ENCODE results near the gene NEB. TPM values are rescaled to one million over a fixed set of nuclear protein-coding genes. Genes with fewer than 3 reads are reported as not detected.
"Not testable (repeated sequence)": the region's sequence is repeated elsewhere in the genome, so short reads cannot be mapped to it uniquely, and the experiment has no call there.

NEB gene
- total RNA-seq, 3 donors from 2014 or later = 2.0 to 2.8 (median 2.6) TPM

DNA sequence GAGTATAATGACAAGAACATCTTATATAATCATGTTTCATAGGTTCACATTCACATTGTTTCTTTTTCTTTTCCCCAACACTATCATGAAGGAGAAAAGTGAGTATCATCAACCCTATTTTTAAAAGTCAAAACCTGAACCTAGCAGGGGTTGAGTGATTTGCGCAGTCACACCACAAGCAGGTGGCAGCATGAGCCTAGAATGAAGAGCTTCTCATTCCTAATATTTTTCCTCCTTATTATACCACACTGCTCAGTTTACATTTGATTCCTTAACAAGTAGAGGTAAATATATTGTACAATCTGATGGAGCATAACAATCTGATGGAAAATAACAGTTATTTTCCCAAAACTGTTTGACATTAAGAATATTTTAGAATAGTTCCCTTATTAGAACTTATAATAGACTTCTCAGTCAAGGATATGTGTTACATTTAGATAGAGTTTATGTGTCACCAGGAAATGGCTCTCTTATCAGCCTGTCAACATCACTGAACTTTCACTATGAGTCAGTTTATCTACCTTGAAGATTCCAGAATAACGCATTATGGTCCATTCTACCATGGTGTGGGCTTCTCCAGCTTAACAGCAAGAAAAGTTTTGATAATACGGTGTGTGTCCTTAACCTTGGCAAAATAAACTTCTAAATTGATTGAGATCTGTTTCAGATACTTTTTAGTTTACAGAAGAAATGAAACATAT is 119.5 kb downstream of the NEB start:
- Histone ChIP-seq H3K4me1 (no peaks in the 10 kb centered on the region), H3K36me3 (no peaks in the 10 kb centered on the region), H3K27me3 (no peaks in the 10 kb centered on the region), H3K27ac (no peak overlapping the region), H3K4me3 (no peak overlapping the region), H3K9me3 (no peaks in the 10 kb centered on the region)
- no peak for DNase-seq (ENCODE audit: low spot score in 2 of 2)
- TF ChIP-seq, protein P1, sequence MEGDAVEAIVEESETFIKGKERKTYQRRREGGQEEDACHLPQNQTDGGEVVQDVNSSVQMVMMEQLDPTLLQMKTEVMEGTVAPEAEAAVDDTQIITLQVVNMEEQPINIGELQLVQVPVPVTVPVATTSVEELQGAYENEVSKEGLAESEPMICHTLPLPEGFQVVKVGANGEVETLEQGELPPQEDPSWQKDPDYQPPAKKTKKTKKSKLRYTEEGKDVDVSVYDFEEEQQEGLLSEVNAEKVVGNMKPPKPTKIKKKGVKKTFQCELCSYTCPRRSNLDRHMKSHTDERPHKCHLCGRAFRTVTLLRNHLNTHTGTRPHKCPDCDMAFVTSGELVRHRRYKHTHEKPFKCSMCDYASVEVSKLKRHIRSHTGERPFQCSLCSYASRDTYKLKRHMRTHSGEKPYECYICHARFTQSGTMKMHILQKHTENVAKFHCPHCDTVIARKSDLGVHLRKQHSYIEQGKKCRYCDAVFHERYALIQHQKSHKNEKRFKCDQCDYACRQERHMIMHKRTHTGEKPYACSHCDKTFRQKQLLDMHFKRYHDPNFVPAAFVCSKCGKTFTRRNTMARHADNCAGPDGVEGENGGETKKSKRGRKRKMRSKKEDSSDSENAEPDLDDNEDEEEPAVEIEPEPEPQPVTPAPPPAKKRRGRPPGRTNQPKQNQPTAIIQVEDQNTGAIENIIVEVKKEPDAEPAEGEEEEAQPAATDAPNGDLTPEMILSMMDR (IDR thresholded peaks at IDR 0.05) = no peak
- TF ChIP-seq POLR2AphosphoS5 (IDR thresholded peaks at IDR 0.05) (no peak), POLR2A (IDR thresholded peaks at IDR 0.05) (no peak)
- intact Hi-C loops (cut with DNase I; ENCODE audit: low total_unique reads) = no loop called here

DNA sequence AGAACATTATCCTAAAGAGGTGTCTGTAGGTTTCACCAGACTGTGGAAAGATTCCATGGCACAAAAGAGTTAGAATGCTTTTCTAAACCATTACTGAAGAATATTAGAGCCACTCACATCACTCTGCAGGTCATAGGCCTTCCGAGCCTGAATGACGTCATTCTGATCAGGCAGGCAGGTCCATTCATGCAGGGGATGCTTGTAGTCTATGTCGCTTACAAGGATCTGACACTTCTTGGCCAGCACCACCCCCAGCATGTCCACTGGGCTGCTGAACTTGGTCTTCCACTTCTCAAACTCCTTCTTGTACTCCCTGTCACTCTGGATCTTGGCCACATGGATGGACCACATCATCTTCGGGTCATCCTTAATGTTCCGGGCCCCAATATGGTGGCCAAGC is 120.1 kb downstream of the NEB start:
- no peak overlapping the region for H3K4me3 ChIP-seq
- TF ChIP-seq, protein P1 (IDR thresholded peaks at IDR 0.05) = no peak
- no peak for TF ChIP-seq POLR2A (IDR thresholded peaks at IDR 0.05)
- no peak for TF ChIP-seq POLR2AphosphoS5 (IDR thresholded peaks at IDR 0.05)
- H3K9me3 ChIP-seq = no peaks in the 10 kb centered on the region
- intact Hi-C loops (cut with DNase I; ENCODE audit: low total_unique reads) = no loop called here
- H3K27me3 ChIP-seq = no peaks in the 10 kb centered on the region
- DNase-seq (ENCODE audit: low spot score in 2 of 2) = no peak
- H3K4me1 ChIP-seq = no peaks in the 10 kb centered on the region
- no peaks in the 10 kb centered on the region for H3K36me3 ChIP-seq
- H3K27ac ChIP-seq = no peak overlapping the region

DNA sequence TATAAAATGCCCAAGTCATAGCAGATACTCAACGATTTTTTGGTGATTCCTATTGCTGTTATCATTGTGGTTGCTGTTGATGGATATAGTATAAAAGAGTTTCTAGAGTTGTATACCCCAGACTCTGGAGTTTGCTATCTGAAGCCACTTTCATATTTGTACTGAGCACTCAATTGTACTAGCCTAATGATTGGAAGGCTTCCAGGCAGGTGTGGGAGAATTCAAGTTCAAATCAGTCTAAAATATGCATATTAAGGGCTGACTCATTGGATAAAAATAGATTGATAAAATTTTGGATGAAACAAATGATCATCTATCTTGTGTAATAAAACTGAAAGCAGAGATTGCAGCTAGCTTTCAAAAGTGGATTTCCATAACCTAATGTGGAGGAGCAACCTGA is 122.9 kb downstream of the NEB start:
- Histone ChIP-seq H3K4me1 (no peaks in the 10 kb centered on the region), H3K27me3 (no peaks in the 10 kb centered on the region), H3K4me3 (no peak overlapping the region), H3K9me3 (no peaks in the 10 kb centered on the region), H3K36me3 (no peaks in the 10 kb centered on the region), H3K27ac (no peak overlapping the region)
- intact Hi-C loops (cut with DNase I; ENCODE audit: low total_unique reads) = no loop called here
- no peak for DNase-seq (ENCODE audit: low spot score in 2 of 2)
- TF ChIP-seq, protein P1 (IDR thresholded peaks at IDR 0.05) = no peak
- TF ChIP-seq POLR2AphosphoS5 (IDR thresholded peaks at IDR 0.05) = no peak
- TF ChIP-seq POLR2A (IDR thresholded peaks at IDR 0.05) = no peak

DNA sequence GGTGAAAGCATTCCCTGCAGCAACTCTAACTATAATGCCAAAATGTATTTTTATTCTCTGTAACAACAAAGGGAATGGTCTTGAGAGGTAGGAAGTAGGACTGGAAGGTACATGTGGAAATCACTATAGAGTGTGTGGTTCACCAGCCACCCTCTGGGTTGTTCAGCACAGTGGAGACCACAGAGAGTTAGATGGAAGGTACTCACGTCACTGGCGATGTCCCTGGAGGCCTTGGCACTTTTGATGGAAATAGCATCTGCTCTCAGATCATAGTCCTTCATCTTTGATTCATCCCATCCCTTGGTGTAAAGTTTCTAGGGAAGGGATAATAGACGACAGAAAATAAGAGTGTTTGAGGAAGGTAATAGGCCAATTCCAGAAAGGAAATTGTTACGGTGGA is 124.0 kb downstream of the NEB start:
- Histone ChIP-seq H3K36me3 (no peaks in the 10 kb centered on the region), H3K27me3 (no peaks in the 10 kb centered on the region), H3K9me3 (no peaks in the 10 kb centered on the region), H3K4me3 (no peak overlapping the region), H3K4me1 (no peaks in the 10 kb centered on the region), H3K27ac (no peak overlapping the region)
- TF ChIP-seq, protein P1 (IDR thresholded peaks at IDR 0.05) = no peak
- no peak for TF ChIP-seq POLR2AphosphoS5 (IDR thresholded peaks at IDR 0.05)
- no peak for TF ChIP-seq POLR2A (IDR thresholded peaks at IDR 0.05)
- intact Hi-C loops (cut with DNase I; ENCODE audit: low total_unique reads) = no loop called here
- no peak for DNase-seq (ENCODE audit: low spot score in 2 of 2)

DNA sequence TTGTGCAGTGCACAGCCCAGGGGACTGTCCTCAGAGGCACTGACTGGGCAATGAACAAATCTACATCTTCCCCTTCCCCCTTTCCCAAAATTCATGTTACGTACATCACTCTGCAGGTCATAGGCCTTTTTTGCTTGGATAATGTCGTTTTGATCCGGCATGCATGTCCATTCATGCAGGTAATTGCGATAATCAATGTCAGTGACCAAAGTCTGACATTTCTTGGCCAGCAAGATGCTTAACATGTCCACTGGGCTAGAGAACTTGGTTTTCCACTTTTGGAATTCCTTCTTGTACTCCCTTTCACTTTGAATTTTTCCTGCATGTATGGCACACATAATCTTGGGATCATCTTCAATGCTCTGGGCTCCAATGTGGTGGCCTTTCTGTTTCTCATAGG is 124.6 kb downstream of the NEB start:
- Histone ChIP-seq H3K9me3 (no peaks in the 10 kb centered on the region), H3K4me1 (no peaks in the 10 kb centered on the region), H3K27me3 (no peaks in the 10 kb centered on the region), H3K27ac (no peak overlapping the region), H3K36me3 (no peaks in the 10 kb centered on the region), H3K4me3 (no peak overlapping the region)
- no peak for TF ChIP-seq POLR2AphosphoS5 (IDR thresholded peaks at IDR 0.05)
- TF ChIP-seq, protein P1 (IDR thresholded peaks at IDR 0.05) = no peak
- intact Hi-C loops (cut with DNase I; ENCODE audit: low total_unique reads) = no loop called here
- DNase-seq (ENCODE audit: low spot score in 2 of 2) = no peak

DNA sequence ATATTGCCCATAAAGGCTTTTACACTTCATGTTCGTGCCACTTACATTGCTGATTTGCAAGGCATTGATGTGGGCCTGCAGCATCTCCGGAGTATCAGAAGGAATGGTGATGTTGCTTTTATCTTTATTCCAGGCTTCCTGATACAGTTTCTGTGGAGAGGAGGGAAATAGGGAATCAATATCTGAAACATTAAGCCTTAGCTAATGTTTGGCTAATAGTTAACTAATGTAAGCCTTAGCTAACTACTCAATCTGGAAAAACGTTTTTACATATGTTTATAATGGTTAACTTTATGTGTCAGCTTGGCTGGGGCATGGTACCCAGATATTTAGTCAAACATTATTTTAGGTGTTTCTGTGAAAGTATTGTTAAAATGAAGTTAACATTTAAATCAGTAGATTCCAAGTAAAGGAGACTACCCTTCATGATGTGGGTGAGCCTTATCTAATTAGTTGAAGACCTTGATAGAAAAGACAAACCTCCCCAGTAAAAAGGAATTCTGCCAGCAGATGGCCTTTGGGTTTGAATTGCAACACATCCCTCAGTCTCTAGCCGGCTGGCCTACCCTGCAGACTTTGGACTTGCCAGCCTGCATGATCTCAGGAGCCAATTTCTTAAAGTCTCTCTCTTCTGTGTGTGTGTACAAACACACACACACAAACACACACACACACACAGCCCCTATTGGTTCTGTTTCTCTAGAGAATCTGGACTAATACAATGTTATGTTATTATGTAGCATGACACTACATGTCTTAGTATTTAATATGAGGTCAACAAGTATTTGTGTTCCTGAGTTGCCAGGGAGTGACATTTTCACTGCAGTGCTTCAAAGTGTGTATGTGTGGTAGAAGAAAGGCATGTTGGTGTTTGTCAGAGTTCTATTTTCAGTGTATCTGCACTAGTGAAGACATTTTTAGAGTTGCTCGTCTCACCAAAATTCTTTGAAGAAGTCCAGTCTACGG is 126.5 kb downstream of the NEB start:
- H3K9me3 ChIP-seq; intact Hi-C loops (cut with DNase I; ENCODE audit: low total_unique reads); H3K27me3 ChIP-seq; H3K27ac ChIP-seq; H3K36me3 ChIP-seq; H3K4me3 ChIP-seq; DNase-seq (ENCODE audit: low spot score in 2 of 2); H3K4me1 ChIP-seq: not testable (repeated sequence)

DNA sequence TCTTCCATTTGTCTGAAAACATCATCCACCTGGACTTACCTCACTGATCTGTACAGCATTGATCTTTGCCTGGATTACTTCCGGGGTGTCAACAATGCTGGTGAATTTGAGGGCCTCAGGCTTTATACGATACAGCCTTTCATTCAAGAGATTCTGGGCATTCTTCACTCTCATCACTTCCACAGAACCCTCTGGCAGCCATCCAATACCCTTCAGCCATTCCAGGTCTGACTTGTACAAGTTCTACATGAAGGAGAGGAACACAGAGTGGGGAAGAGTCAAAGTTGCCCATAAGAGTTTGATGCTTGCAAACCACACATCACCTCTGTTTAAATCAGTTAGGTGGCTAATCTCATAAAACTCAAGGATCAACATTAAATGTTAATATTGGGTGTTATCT is 130.7 kb downstream of the NEB start:
- H3K9me3 ChIP-seq; H3K4me1 ChIP-seq; H3K4me3 ChIP-seq; H3K27ac ChIP-seq; intact Hi-C loops (cut with DNase I; ENCODE audit: low total_unique reads); H3K36me3 ChIP-seq; H3K27me3 ChIP-seq: not testable (repeated sequence)
- DNase-seq (ENCODE audit: low spot score in 2 of 2) = peak in 1 of 2 donors; percentile 23
